VCaP (cell line): ENCODE results near the gene SPRYD3.
A peak's percentile ranks its signal among the peaks of the same experiment; 100 is the strongest.

Experiments
- H3K27ac ChIP-seq: fragments of 450-650 bp; 2 replicates; pipeline ENCODE4 v1.5.1; 2017
- CTCF ChIP-seq: fragments of 450-650 bp; conservative IDR thresholded peaks from 2 replicates; pipeline ENCODE4 v1.5.1; 2017; ENCODE audit warnings: mild to moderate bottlenecking, moderate library complexity

Gene SPRYD3

GRCh38 chr12:53073881-53074280, 5.3 kb downstream of the SPRYD3 start:
- no peak for TF ChIP-seq CTCF
- peak overlapping the region; percentile 31; the same call in 1 of the 2 replicates for H3K27ac ChIP-seq

- H3K27ac ChIP-seq: no peak overlapping the region
Observed at GRCh38 chr12:53071591-53072551, 7.3 kb downstream of the SPRYD3 start.

GRCh38 chr12:53070877-53071492, 8.2 kb downstream of the SPRYD3 start:
- no peak overlapping the region for H3K27ac ChIP-seq
- no peak for TF ChIP-seq CTCF

More at GRCh38 chr12:53071591-53072551, 7.3 kb downstream of the SPRYD3 start:
- TF ChIP-seq CTCF: no peak

- no peak overlapping the region for H3K27ac ChIP-seq
Observed at GRCh38 chr12:53069621-53070410, 9.4 kb downstream of the SPRYD3 start.

GRCh38 chr12:53068811-53069585, 10.2 kb downstream of the SPRYD3 start:
- H3K27ac ChIP-seq: no peak overlapping the region
- TF ChIP-seq CTCF: no peak

More at GRCh38 chr12:53069621-53070410, 9.4 kb downstream of the SPRYD3 start:
- TF ChIP-seq CTCF: no peak

GRCh38 chr12:53067993-53068770, 11.0 kb downstream of the SPRYD3 start:
- H3K27ac ChIP-seq: no peak overlapping the region
- no peak for TF ChIP-seq CTCF
